Dermis blood vessel endothelial cell (primary cell): ENCODE results near the gene MAP1LC3B. TPM values are rescaled to one million over a fixed set of nuclear protein-coding genes. Genes with fewer than 3 reads are reported as not detected.
A peak's percentile ranks its signal among the peaks of the same experiment; 100 is the strongest.

ENCODE experiments used
- DNase-seq: peaks from one replicate; pipeline ENCODE4 v3.0.0; 2010
- total RNA-seq: library from RNA; depleted of rRNA; stranded (reverse); fragments of >200 nt; gene quantifications from 2 replicates; pipeline ENCODE4 v1.2.3, GENCODE V29; 2014

The MAP1LC3B gene
- total RNA-seq, 1 donor from 2014 or later: 23.3 TPM

DNA sequence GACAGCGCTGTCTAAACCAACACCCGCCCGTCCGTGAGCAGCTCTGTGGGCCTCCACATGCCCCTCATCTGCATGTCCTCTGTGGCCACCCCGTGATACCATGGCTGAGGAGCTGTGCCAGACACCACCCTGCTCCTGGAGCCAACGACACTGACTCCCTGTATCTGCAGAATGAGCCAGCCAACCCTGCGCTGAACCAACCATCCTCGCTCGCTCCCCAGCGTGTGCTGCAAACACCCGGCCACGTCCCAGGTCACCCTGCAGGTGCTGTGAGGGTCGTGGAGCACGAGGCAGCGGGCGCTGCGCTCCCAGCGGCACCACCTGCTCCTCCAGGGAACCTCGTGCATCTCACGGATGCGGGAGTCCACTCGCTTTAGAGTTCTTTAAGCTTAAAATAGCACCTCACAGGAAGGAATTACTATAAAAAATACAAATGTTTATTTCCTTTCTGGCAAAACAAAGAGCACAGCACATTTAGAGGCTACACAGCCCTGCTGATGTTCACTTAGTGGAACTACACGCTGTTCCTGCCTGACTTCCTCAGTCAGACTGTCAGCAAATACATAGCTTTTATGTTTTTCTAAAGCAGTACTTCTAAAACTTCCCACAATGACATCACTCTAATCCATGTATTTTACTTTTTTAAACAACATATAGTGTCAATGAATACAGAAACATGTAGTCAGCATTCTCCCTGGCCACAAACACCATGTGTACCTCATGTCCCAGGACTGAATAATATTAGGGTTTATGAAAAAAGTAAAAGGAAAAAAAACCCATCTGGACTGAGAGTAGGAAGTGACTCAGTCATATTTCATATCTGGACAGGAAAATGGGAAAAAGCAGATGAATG lies 43.5 kb downstream of the MAP1LC3B start:
- DNase-seq: peak; percentile 92

DNA sequence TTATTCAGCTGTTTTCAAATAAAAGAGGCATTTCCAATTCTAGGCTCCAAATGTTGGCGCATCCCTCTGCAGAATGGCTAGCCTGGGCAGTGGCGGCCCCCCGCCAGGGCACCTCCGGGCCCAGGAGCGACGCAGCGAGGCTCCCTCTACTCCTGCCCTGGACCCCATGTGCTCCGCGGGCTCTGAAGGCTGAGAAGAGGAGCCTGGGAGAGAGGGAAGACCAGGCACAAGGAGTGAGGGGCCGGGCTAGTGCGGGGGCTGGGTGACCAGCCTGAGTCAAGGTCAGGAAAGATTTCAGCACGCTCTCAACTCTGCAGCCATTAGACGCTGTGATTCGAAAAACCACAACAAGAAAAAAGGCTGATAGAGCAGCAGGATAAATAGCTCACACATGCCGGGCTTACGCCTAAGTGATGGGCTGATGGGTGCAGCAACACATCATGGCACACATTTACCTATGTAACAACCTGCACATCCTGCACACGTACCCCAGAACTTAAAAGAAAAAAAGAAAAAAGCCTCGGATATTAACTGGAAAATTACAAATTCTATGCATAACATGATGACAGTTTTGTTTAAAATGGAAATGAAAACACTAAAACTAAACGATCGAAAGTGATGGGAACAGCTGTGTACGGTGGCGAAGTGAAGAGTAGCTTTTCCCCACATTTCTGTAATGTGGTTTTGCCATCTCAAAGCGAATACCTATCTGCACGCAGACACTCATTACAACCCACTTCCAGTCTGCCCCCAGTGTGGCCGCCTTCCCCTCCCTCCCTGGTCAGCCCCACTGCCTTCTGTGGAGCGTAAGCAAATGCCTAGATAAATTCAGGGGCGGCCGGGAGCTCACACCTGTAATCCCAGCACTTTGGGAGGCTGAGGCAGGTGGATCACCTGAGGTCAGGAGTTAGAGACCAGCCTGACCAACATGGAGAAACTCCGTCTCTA lies 44.4 kb downstream of the MAP1LC3B start:
- DNase-seq: no peak

- no peak for DNase-seq
These were observed 45.2 kb downstream of the MAP1LC3B start for GRCh38 chr16:87437327-87437726.

GRCh38 chr16:87437911-87438610 lies 45.9 kb downstream of the MAP1LC3B start:
- DNase-seq: no peak

DNA sequence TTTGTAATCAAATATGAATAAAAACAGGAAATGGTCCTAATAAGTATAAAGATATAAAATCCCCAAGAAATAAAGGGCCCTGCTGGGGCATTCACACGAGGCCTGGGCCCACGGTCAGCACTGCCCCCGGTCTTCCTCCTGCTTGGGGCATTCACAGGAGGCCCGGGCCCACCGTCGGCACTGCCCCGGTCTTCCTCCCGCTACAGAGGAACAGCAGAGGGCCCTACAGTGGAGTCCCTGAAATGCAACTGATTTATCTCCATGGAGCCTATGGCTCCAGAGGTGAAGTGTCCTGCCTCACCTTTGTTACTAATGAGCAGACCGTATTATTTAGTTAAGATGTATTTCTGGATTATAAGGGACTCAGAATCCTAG lies 46.5 kb downstream of the MAP1LC3B start:
- DNase-seq: no peak

DNA sequence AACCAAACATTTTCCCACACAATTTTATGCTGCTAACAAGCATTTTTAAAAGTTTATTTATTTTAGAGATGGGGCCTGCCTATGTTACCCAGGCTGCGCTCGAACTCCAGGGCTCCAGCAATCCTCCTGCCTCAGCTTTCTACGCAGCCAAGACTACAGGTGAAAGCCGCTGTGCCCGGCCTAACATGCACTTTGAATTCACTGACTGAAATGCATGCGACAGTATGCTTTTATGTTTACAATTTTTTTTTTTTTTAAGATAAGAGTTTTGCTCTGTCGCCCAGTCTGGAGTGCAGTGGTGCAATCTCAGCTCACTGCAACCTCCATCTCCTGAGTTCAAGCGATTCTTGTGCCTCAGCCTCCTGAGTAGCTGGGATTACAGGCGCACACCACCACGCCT lies 47.8 kb downstream of the MAP1LC3B start:
- DNase-seq: no peak

- no peak for DNase-seq
These were observed 49.9 kb downstream of the MAP1LC3B start for GRCh38 chr16:87441886-87442580.

GRCh38 chr16:87442581-87442966 lies 50.4 kb downstream of the MAP1LC3B start:
- DNase-seq: no peak

- DNase-seq: no peak
These were observed 50.9 kb downstream of the MAP1LC3B start for GRCh38 chr16:87443016-87443415.

- no peak for DNase-seq
These were observed 51.8 kb downstream of the MAP1LC3B start for GRCh38 chr16:87443964-87444363.

GRCh38 chr16:87445486-87445885 lies 53.4 kb downstream of the MAP1LC3B start:
- DNase-seq: no peak

DNA sequence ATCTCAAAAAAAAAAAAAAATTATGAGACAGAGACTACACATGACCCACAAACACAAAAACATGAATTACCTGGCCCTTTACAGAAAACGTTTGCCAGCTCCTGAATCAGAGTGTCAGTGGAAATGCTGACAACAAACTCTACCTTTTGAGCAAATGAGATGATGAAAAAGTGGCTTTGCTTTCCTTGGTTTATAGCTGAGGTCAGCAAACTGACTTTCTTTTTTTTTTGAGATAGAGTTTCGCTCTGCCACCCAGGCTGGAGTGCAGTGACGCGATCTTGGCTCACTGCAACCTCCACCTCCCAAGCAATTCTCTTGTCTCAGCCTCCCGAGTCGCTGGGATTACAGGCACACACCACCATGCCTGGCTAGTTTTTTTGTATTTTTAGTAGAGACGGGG lies 54.3 kb downstream of the MAP1LC3B start:
- DNase-seq: no peak

DNA sequence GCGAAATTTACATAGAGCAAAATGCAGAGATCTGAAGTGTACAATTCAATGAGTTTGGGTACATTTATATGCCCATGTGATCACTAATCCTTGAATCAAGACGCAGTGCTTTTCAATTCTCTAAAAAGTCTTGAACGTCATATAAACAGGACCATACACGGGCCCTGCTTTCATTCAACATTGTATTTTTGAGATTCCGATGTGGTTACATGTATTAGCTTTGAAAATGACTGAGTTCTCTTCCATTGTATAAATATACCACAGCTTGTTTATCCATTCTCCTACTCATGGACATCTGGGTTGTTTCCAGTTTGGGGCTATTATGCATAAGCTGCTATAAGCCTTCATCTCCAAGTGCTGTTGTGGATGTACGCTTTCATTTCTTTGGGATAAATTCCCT lies 55.2 kb downstream of the MAP1LC3B start:
- DNase-seq: no peak

DNA sequence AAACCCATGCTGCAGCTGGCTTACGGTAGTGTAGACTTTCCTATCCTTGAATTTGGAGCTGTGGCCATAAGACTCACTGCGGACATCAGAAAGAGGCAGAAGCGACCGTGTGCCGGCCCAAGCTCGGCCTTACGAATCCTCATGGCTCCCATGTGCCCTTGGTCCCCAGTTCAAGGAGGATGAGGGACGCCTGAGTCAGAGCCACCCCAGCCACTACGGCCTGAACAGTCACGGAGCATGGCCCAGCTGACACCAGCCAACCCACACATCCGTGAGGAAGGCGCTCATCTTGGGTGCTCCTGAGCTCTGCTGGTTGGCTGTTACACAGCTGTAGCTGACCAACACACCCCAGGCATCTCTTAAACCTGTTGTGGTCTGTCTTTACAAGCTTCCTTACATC lies 56.7 kb downstream of the MAP1LC3B start:
- no peak for DNase-seq

GRCh38 chr16:87451563-87452210 lies 59.6 kb downstream of the MAP1LC3B start:
- DNase-seq: no peak

DNA sequence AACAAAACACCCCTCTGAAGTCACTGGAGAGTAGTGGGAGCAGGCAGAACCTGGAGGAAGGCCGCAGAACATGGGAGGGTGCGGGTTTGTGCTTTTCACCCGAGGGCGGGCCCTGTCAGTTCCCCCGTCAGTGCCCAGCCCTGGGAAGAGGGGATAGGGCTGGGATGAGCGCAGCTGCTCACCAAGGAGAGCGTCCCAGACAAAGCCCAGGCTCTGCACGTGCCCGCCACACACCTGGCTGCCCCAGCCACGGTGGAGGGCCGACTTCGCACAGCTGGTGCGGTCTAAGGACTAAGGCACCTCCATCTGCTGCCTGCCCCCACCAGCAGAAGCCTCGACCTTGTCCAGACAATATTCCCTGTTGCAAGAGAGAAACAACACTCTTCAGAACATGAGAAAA lies 61.2 kb downstream of the MAP1LC3B start:
- DNase-seq: no peak

Other genes starting within 250 kb of the MAP1LC3B start
- gene C16orf95, start 74.9 kb upstream of the MAP1LC3B start, total RNA-seq: 2.9 and 4.3 TPM in 2 replicates
- gene FBXO31, start 8.6 kb upstream of the MAP1LC3B start, total RNA-seq: 24.4 and 36.1 TPM in 2 replicates
- 7.5 and 12.5 TPM in 2 replicates for gene ZCCHC14, start 100.7 kb downstream of the MAP1LC3B start, total RNA-seq
- 0.34 and 0.51 TPM in 2 replicates for gene JPH3, start 210.2 kb downstream of the MAP1LC3B start, total RNA-seq